Measurements from ENCODE around the gene PAPPA.

Gene PAPPA

GRCh38 chr9:116442528-116442927, 288.9 kb downstream of the PAPPA start:
- no peak overlapping the region for H3K4me3 ChIP-seq (ENCODE audit: insufficient read depth, low read length, poor library complexity, severe bottlenecking)
- H3F3A ChIP-seq (ENCODE audit: insufficient read depth) = no peaks in the 10 kb centered on the region
- no peak overlapping the region for H3K4me2 ChIP-seq (ENCODE audit: low read depth, low read length, poor library complexity, severe bottlenecking)
- no peaks in the 10 kb centered on the region for H3K36me3 ChIP-seq (ENCODE audit: low read length)
- H3K9me3 ChIP-seq (ENCODE audit: insufficient read depth, low read length) = no peaks in the 10 kb centered on the region
- no peak overlapping the region for H3K27ac ChIP-seq (ENCODE audit: low read depth, low read length)
- H3K79me2 ChIP-seq (ENCODE audit: insufficient read depth, low read length) = no peaks in the 10 kb centered on the region
- TF ChIP-seq CTCF (IDR thresholded peaks at IDR 0.05; ENCODE audit: insufficient read depth, low read length, poor library complexity, severe bottlenecking) = no peak
- TF ChIP-seq EZH2phosphoT487 (conservative IDR thresholded peaks at IDR 0.05; ENCODE audit: low read length) = no peak
- H4K20me1 ChIP-seq (ENCODE audit: low read depth, low read length) = no peaks in the 10 kb centered on the region
- no peak overlapping the region for H2AFZ ChIP-seq (ENCODE audit: low read depth, low read length, severe bottlenecking)
- no peaks in the 10 kb centered on the region for H3K27me3 ChIP-seq (ENCODE audit: low read length)
- H3K9me2 ChIP-seq (replicated peaks; ENCODE audit: insufficient read depth, low read length) = no peaks in the 10 kb centered on the region
- H3K9ac ChIP-seq (ENCODE audit: low read length) = no peak overlapping the region

GRCh38 chr9:116447934-116448333, 294.3 kb downstream of the PAPPA start:
- Histone ChIP-seq H3K36me3 (ENCODE audit: low read length) (no peaks in the 10 kb centered on the region), H4K20me1 (ENCODE audit: low read depth, low read length) (no peaks in the 10 kb centered on the region), H3K27me3 (ENCODE audit: low read length) (no peaks in the 10 kb centered on the region), H3F3A (ENCODE audit: insufficient read depth) (no peaks in the 10 kb centered on the region), H3K27ac (ENCODE audit: low read depth, low read length) (no peak overlapping the region), H2AFZ (ENCODE audit: low read depth, low read length, severe bottlenecking) (no peak overlapping the region), H3K9me2 (replicated peaks; ENCODE audit: insufficient read depth, low read length) (no peaks in the 10 kb centered on the region), H3K4me2 (ENCODE audit: low read depth, low read length, poor library complexity, severe bottlenecking) (no peak overlapping the region), H3K9me3 (ENCODE audit: insufficient read depth, low read length) (no peaks in the 10 kb centered on the region), H3K79me2 (ENCODE audit: insufficient read depth, low read length) (no peaks in the 10 kb centered on the region), H3K9ac (ENCODE audit: low read length) (no peak overlapping the region), H3K4me3 (ENCODE audit: insufficient read depth, low read length, poor library complexity, severe bottlenecking) (no peak overlapping the region)
- TF ChIP-seq EZH2phosphoT487 (conservative IDR thresholded peaks at IDR 0.05; ENCODE audit: low read length) = no peak

DNA sequence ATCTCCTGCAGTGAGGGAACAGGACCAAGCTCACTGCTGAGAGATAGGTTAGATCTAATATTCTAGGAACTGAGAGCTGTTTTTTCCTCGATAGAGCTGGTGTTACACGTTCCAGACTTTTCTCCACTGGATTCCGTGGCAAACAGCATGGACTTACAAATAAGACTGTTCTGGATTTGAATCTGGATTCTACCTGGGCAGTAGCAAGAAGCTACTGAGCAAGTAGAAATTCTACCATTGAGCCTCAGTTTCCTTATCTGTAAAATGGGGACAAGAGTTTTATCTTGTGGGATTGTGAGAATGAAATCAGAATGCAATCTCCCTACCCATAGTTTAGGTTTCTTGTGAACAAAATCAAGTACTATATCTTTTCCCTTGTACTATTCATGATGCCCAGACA, 294.8 kb downstream of the PAPPA start:
- no peaks in the 10 kb centered on the region for H3K9me2 ChIP-seq (replicated peaks; ENCODE audit: insufficient read depth, low read length)
- no peaks in the 10 kb centered on the region for H3K27me3 ChIP-seq (ENCODE audit: low read length)
- no peaks in the 10 kb centered on the region for H3K36me3 ChIP-seq (ENCODE audit: low read length)

DNA sequence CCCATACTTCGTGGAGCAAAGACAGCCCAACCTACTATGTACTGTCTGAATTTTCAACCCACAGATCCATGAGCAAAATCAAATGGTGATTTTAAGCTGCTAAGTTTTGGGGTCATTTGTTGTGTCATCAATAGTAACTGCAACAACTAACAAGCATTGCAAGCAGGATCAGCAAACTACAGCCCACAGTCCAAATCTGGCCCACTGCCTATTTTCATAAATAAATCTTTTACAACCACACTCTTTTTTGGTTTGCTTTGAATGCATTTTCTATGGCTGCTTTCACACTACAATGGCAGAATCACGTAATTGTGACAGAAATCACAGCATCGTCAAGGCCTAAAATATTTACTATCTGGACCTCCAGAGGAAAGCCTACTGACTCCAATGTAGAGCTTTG, 296.4 kb downstream of the PAPPA start:
- no peaks in the 10 kb centered on the region for H3K36me3 ChIP-seq (ENCODE audit: low read length)
- no peaks in the 10 kb centered on the region for H3K9me2 ChIP-seq (replicated peaks; ENCODE audit: insufficient read depth, low read length)
- H3F3A ChIP-seq (ENCODE audit: insufficient read depth) = no peaks in the 10 kb centered on the region
- no peaks in the 10 kb centered on the region for H3K27me3 ChIP-seq (ENCODE audit: low read length)
- TF ChIP-seq EZH2phosphoT487 (conservative IDR thresholded peaks at IDR 0.05; ENCODE audit: low read length) = no peak
- TF ChIP-seq CTCF (IDR thresholded peaks at IDR 0.05; ENCODE audit: insufficient read depth, low read length, poor library complexity, severe bottlenecking) = no peak
- no peak overlapping the region for H3K27ac ChIP-seq (ENCODE audit: low read depth, low read length)
- H3K9ac ChIP-seq (ENCODE audit: low read length) = no peak overlapping the region
- H3K9me3 ChIP-seq (ENCODE audit: insufficient read depth, low read length) = no peaks in the 10 kb centered on the region
- no peak overlapping the region for H2AFZ ChIP-seq (ENCODE audit: low read depth, low read length, severe bottlenecking)
- no peaks in the 10 kb centered on the region for H3K79me2 ChIP-seq (ENCODE audit: insufficient read depth, low read length)
- H3K4me3 ChIP-seq (ENCODE audit: insufficient read depth, low read length, poor library complexity, severe bottlenecking) = no peak overlapping the region
- no peak overlapping the region for H3K4me2 ChIP-seq (ENCODE audit: low read depth, low read length, poor library complexity, severe bottlenecking)
- no peaks in the 10 kb centered on the region for H4K20me1 ChIP-seq (ENCODE audit: low read depth, low read length)

More for the DNA sequence above, 294.8 kb downstream of the PAPPA start:
- H3K79me2 ChIP-seq (ENCODE audit: insufficient read depth, low read length) = no peaks in the 10 kb centered on the region
- no peak overlapping the region for H2AFZ ChIP-seq (ENCODE audit: low read depth, low read length, severe bottlenecking)
- H3K9ac ChIP-seq (ENCODE audit: low read length) = no peak overlapping the region
- H3K4me3 ChIP-seq (ENCODE audit: insufficient read depth, low read length, poor library complexity, severe bottlenecking) = no peak overlapping the region
- H3K27ac ChIP-seq (ENCODE audit: low read depth, low read length) = no peak overlapping the region
- TF ChIP-seq EZH2phosphoT487 (conservative IDR thresholded peaks at IDR 0.05; ENCODE audit: low read length) (no peak), CTCF (IDR thresholded peaks at IDR 0.05; ENCODE audit: insufficient read depth, low read length, poor library complexity, severe bottlenecking) (no peak)
- H3K9me3 ChIP-seq (ENCODE audit: insufficient read depth, low read length) = no peaks in the 10 kb centered on the region
- H3K4me2 ChIP-seq (ENCODE audit: low read depth, low read length, poor library complexity, severe bottlenecking) = no peak overlapping the region
- H3F3A ChIP-seq (ENCODE audit: insufficient read depth) = no peaks in the 10 kb centered on the region
- no peaks in the 10 kb centered on the region for H4K20me1 ChIP-seq (ENCODE audit: low read depth, low read length)

Measured in SU-DHL-6 (cell line).